Urothelium cell line (cell line): ENCODE results near the gene CDKAL1.
A peak's percentile ranks its signal among the peaks of the same experiment; 100 is the strongest.

Experiments used
- DNase-seq: peaks from one replicate; pipeline ENCODE4 v3.0.0; 2011; ENCODE audit warnings: low spot score, mixed read lengths
- FAIRE-seq: peaks from 2 replicates; lab custom pipeline; 2011; peaks lifted over from hg19 to GRCh38; lab: Jason Lieb, UNC

CDKAL1 gene

GRCh38 chr6:21143645-21144044 is 609.4 kb downstream of the CDKAL1 start:
- FAIRE-seq (no peak), DNase-seq (no peak)

- no peak for FAIRE-seq
- DNase-seq = no peak
Observed at GRCh38 chr6:21144928-21145327, 610.7 kb downstream of the CDKAL1 start.

GRCh38 chr6:21147995-21148394 is 613.7 kb downstream of the CDKAL1 start:
- FAIRE-seq (no peak), DNase-seq (no peak)

- FAIRE-seq (no peak), DNase-seq (peak; percentile 25)
Observed at GRCh38 chr6:21149470-21149869, 615.2 kb downstream of the CDKAL1 start.

- DNase-seq (no peak), FAIRE-seq (no peak)
Observed at GRCh38 chr6:21150667-21151066, 616.4 kb downstream of the CDKAL1 start.

- no peak for FAIRE-seq
- DNase-seq = no peak
Observed at GRCh38 chr6:21151119-21151518, 616.9 kb downstream of the CDKAL1 start.

- no peak for DNase-seq
- no peak for FAIRE-seq
Observed at GRCh38 chr6:21151530-21151929, 617.3 kb downstream of the CDKAL1 start.

GRCh38 chr6:21157186-21157929 is 623.1 kb downstream of the CDKAL1 start:
- DNase-seq (no peak), FAIRE-seq (no peak)

GRCh38 chr6:21158149-21158548 is 623.9 kb downstream of the CDKAL1 start:
- no peak for FAIRE-seq
- DNase-seq = no peak

GRCh38 chr6:21158873-21159272 is 624.6 kb downstream of the CDKAL1 start:
- DNase-seq (no peak), FAIRE-seq (no peak)

GRCh38 chr6:21159465-21159864 is 625.2 kb downstream of the CDKAL1 start:
- FAIRE-seq = no peak
- no peak for DNase-seq

GRCh38 chr6:21161707-21162106 is 627.5 kb downstream of the CDKAL1 start:
- DNase-seq = no peak
- FAIRE-seq = no peak

- FAIRE-seq (no peak), DNase-seq (peak; percentile 13)
Observed at GRCh38 chr6:21163110-21163837, 629.0 kb downstream of the CDKAL1 start.

- FAIRE-seq (no peak), DNase-seq (no peak)
Observed at GRCh38 chr6:21163838-21164180, 629.6 kb downstream of the CDKAL1 start.

GRCh38 chr6:21164768-21165326 is 630.6 kb downstream of the CDKAL1 start:
- DNase-seq (no peak), FAIRE-seq (no peak)

- no peak for DNase-seq
- no peak for FAIRE-seq
Observed at GRCh38 chr6:21166754-21167153, 632.5 kb downstream of the CDKAL1 start.

- no peak for FAIRE-seq
- DNase-seq = no peak
Observed at GRCh38 chr6:21167790-21168189, 633.5 kb downstream of the CDKAL1 start.

GRCh38 chr6:21171801-21172200 is 637.5 kb downstream of the CDKAL1 start:
- FAIRE-seq = no peak
- no peak for DNase-seq

- no peak for FAIRE-seq
- no peak for DNase-seq
Observed at GRCh38 chr6:21173031-21173430, 638.8 kb downstream of the CDKAL1 start.

GRCh38 chr6:21173678-21174077 is 639.4 kb downstream of the CDKAL1 start:
- no peak for DNase-seq
- no peak for FAIRE-seq

- DNase-seq (no peak), FAIRE-seq (no peak)
Observed at GRCh38 chr6:21176197-21176596, 641.9 kb downstream of the CDKAL1 start.

GRCh38 chr6:21180155-21180554 is 645.9 kb downstream of the CDKAL1 start:
- no peak for FAIRE-seq
- DNase-seq = no peak
